ENCODE data around the gene TMEM9.

GRCh38 chr1:201154389-201155165, at the start of gene TMEM9:
- no peak for TF ChIP-seq CTCF (IDR thresholded peaks at IDR 0.05; ENCODE audit: low read depth, low read length)
- TF ChIP-seq EZH2phosphoT487 (IDR thresholded peaks at IDR 0.05; ENCODE audit: low read depth): no peak
